Thoracic aorta (tissue), 2 donors: ENCODE data around the gene SKIC8. TPM values are rescaled to one million over a fixed set of nuclear protein-coding genes. Genes with fewer than 3 reads are reported as not detected.

Experiments
- ATAC-seq: fragments of 150-250 bp; one replicate; pipeline ENCODE4 v1.8.0; 2017; ENCODE audit warnings: low read depth; ENCODE audit not compliant: insufficient number of reproducible peaks, low FRiP score
- DNase-seq: peaks from one replicate; pipeline ENCODE4 v3.0.0-alpha.2; 2020; ENCODE audit warnings: low spot score
- H3K27ac ChIP-seq, 2 donors: fragments of 200-600 bp; sonication (generic); 1 replicate in 1 of 2; 2 replicates in 1 of 2; pipeline ENCODE4 v1.5.1; 2016; ENCODE audit warnings: mild to moderate bottlenecking in 2 of 2, moderate library complexity in 2 of 2
- H3K27me3 ChIP-seq: fragments of 200-600 bp; sonication (generic); replicated peaks from 2 replicates; pipeline ENCODE4 v1.6.0; 2016; ENCODE audit warnings: mild to moderate bottlenecking; ENCODE audit not compliant: insufficient read depth
- H3K36me3 ChIP-seq: fragments of 200-600 bp; sonication (generic); one replicate; pipeline ENCODE4 v1.5.1; 2016
- H3K4me1 ChIP-seq, 2 donors: fragments of 200-600 bp; sonication (generic); 1 replicate in 1 of 2; 2 replicates in 1 of 2; pipeline versions ENCODE4 v1.5.1 to v1.6.0; 2016; ENCODE audit warnings: low read depth in 2 of 2, mild to moderate bottlenecking in 1 of 2; ENCODE audit not compliant: control insufficient read depth in 1 of 2
- H3K4me3 ChIP-seq: fragments of 200-600 bp; sonication (generic); 2 replicates; pipeline ENCODE4 v1.5.1; 2016; ENCODE audit warnings: mild to moderate bottlenecking
- H3K9me3 ChIP-seq: fragments of 200-600 bp; sonication (generic); 2 replicates; pipeline ENCODE4 v1.5.1; 2016
- total RNA-seq, 2 donors: library from RNA; depleted of rRNA; stranded (reverse); fragments of >200 nt; gene quantifications; one replicate each; pipeline versions ENCODE4 v1.1.0 to v1.2.3, GENCODE V29; 2016
- TF ChIP-seq, protein P1 (sequence below): fragments of 200-600 bp; sonication (generic); IDR thresholded peaks from one replicate; pipeline ENCODE4 v1.5.1; 2019; ENCODE audit warnings: antibody characterized with exemption

Gene SKIC8
- total RNA-seq = 10 to 100 TPM; 41.6 to 74.2 TPM

DNA sequence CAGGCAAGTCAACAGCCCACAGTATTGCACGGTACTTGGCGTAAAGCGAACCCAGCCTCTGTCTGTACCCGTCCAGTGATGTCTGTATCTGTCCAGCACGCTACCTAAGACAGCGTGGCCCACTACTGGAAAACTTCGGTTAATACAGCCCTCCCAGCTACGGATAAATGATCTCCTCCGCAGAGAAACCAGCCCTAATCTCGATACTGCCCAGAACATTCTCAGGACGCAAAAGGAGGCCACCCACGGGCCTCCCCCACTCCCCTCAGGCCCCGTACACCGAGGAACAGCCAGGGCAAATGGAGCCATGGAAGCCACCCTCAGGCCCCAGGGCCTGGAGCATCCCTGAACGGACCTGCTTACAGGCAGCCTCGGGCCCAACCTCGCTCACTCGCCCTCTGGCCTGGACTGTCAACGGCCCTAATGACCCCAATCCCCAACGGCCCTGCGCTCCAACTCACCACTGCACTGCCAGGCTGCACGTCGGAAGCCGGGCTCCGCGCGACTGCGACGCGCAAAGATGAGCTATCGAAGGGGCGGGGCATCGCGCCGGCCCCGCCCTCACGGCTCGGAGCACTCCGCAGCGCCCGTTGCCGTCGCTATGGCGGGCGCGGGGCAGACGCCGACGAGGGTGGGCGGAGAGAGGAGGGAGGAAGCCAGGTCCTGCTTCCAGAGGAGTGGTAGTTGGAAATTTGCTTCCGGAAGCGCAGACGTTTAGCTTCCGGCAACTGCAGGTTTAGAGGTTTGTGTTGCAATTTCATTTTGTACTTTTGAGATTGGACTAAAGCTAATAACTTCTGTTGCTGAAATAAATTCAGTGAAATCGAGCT lies at the start of gene SKIC8:
SKIC8 (minus strand) TSS at position 509 of the 830 bp plus-strand sequence. CDS start 3,923 bp downstream, outside the sequence.
- Histone ChIP-seq H3K27me3 (no peaks in the 10 kb centered on the region), H3K36me3 (no peaks in the 10 kb centered on the region), H3K9me3 (no peaks in the 10 kb centered on the region), H3K27ac (peak within 1 kb of the TSS; percentile 73 to 88), H3K4me3 (peak within 1 kb of the TSS; percentile 92), H3K4me1 (peaks cover 3 to 18% of the 10 kb centered on the region in 2 donors)
- DNase-seq = peak; percentile 51
- ATAC-seq = peak; percentile 96
- TF ChIP-seq, protein P1, sequence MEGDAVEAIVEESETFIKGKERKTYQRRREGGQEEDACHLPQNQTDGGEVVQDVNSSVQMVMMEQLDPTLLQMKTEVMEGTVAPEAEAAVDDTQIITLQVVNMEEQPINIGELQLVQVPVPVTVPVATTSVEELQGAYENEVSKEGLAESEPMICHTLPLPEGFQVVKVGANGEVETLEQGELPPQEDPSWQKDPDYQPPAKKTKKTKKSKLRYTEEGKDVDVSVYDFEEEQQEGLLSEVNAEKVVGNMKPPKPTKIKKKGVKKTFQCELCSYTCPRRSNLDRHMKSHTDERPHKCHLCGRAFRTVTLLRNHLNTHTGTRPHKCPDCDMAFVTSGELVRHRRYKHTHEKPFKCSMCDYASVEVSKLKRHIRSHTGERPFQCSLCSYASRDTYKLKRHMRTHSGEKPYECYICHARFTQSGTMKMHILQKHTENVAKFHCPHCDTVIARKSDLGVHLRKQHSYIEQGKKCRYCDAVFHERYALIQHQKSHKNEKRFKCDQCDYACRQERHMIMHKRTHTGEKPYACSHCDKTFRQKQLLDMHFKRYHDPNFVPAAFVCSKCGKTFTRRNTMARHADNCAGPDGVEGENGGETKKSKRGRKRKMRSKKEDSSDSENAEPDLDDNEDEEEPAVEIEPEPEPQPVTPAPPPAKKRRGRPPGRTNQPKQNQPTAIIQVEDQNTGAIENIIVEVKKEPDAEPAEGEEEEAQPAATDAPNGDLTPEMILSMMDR = no peak

DNA sequence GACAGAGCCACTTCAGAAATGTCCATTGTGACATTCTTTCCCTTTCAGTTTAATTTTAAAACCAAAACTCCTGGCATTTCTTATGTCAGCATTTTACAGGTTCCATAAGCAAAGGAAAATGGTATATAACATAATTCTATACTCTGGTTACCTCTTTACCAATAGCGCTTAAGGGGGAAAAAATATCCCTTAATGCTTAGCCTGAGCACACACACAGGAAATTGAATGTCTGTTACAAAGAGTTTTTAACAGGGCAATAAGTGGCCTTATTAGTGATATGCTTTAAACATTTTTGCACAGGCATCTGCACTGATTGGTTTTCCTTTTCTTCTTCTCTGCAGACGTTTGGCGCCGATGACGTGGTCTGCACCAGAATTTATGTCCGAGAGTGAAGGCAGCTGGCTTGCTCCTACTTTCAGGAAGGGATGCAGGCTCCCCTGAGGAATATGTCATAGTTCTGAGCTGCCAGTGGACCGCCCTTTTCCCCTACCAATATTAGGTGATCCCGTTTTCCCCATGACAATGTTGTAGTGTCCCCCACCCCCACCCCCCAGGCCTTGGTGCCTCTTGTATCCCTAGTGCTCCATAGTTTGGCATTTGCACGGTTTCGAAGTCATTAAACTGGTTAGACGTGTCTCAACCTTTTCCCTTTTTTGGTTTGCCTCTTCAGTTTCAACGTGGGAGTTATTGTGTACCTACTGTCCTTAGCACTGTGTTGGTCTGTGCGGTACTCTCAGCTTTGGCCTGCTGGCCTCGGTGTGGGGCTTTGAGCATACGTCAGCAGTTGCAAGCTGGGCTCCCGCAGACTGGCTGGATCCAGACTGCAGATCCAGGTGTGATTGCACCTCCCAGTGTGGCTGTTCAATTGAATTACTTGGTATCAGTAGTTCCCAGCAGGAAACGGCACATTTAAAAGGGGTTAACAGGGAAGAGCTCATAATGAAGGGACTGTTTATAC lies 48.5 kb upstream of the SKIC8 start:
- Histone ChIP-seq H3K36me3 (no peaks in the 10 kb centered on the region), H3K27me3 (no peaks in the 10 kb centered on the region), H3K27ac (no peak overlapping the region), H3K4me3 (no peak overlapping the region), H3K9me3 (no peaks in the 10 kb centered on the region), H3K4me1 (no peaks in the 10 kb centered on the region)
- TF ChIP-seq, protein P1 = no peak
- DNase-seq = no peak
- no peak for ATAC-seq

DNA sequence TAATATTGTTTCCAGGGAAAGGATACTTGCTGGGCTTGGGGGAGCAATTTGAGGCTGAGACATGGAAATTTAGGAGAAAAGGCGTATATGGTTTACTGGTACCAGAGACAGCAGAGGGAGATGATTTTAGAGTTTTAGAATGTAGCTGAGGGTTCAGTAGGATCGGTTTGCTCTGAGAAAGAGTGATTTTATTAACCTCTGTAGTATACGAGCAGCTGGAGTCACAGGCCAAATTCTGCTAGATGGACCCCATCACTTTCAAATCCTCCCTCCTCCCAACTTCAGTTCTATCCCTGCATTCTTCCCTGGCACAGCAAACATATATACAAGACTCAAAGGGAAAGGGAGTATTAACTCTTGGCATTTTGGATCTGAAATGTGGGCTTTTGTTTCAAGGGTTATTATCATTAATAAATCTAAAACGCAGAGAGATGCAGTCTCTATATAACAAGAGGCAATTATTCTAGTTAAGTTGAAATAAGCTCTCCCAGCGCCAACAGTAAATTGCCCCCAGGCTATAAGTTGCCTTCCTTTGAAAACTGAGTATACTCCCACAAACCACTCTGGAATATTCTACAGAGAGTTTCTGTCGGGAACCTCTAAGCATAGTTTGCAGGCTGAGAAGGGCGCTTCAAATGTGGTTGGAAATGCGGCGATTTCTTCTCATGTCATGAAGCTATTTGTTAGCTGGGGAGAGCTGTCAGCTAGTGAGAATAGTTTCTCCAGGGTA lies 46.2 kb upstream of the SKIC8 start:
- Histone ChIP-seq H3K4me1 (no peaks in the 10 kb centered on the region), H3K27ac (no peak overlapping the region), H3K27me3 (no peaks in the 10 kb centered on the region), H3K4me3 (no peak overlapping the region), H3K9me3 (no peaks in the 10 kb centered on the region), H3K36me3 (no peaks in the 10 kb centered on the region)
- ATAC-seq = no peak
- TF ChIP-seq, protein P1 = no peak
- no peak for DNase-seq

DNA sequence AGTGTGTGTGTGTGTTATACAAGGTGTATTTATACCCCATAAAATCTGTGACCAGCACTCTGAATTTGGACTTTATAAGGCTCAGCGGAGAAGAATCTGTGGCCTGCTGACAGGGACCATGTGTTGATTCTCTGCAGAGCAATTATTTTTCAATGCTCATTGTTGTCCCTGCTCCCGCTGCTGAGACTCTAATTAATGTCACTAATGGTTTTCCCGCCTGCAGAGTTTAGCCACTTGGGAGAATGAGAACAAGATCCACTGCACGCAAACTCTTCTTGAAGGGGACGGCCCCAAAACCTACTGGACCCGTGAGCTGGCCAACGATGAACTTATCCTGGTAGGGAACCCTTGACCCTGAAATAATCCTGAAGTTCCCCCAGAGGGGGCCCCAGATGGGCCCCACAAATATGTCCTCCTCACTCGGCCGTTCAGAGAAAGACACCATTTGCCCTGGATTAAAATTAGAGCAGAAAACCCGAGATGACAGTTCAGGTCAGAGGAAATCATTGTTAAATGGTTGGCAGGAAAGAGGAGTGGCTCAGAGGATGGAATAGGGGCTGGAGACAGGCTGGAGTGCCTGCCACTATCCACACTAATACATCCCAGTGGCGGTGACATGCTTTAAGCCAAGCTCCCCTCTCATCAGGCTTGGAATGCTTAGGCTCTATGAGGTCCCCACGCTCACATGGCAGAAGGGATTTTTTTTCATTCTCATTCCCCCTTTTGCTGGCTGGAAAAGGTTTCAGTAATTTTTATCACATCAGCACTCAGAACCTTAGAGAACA lies 44.1 kb upstream of the SKIC8 start:
- no peak for ATAC-seq
- H3K4me3 ChIP-seq = no peak overlapping the region
- no peaks in the 10 kb centered on the region for H3K36me3 ChIP-seq
- no peaks in the 10 kb centered on the region for H3K9me3 ChIP-seq
- no peak overlapping the region for H3K27ac ChIP-seq
- no peaks in the 10 kb centered on the region for H3K27me3 ChIP-seq
- TF ChIP-seq, protein P1 = no peak
- no peak for DNase-seq
- no peaks in the 10 kb centered on the region for H3K4me1 ChIP-seq
